ENCODE measurements around the gene APBA1. TPM values are rescaled to one million over a fixed set of nuclear protein-coding genes. Genes with fewer than 3 reads are reported as not detected.

Gene APBA1
- total RNA-seq, 2 experiments from 2014 or later, result 0.05 to 0.10 TPM

- Mint-ChIP-seq H3K4me1 (ENCODE audit: low read depth) (peaks cover 9% of the 10 kb centered on the region), H3K9me3 (no peaks in the 10 kb centered on the region), H3K36me3 (ENCODE audit: low read depth) (no peaks in the 10 kb centered on the region), H3K4me3 (no peak overlapping the region), H3K27ac (no peak overlapping the region), H3K27me3 (ENCODE audit: low read depth) (peaks cover 11% of the 10 kb centered on the region)
- intact Hi-C loops (cut with micrococcal nuclease), result loop anchor here (10.0 kb wide), 1 partner anchor 579 kb away; the partner anchor contains the start of gene SMC5
- CTCF ChIA-PET, result interaction anchor here (0.6 to 0.7 kb wide), 2 partner anchors 41 to 82 kb away, joined by 3 to 9 read pairs; no protein-coding TSS in a partner anchor
- no peak for DNase-seq
Measured at GRCh38 chr9:69675563-69675962, 3.4 kb upstream of the APBA1 start.

GRCh38 chr9:69674716-69675438, 2.7 kb upstream of the APBA1 start:
- no peaks in the 10 kb centered on the region for H3K9me3 Mint-ChIP-seq
- peaks cover 9% of the 10 kb centered on the region for H3K4me1 Mint-ChIP-seq (ENCODE audit: low read depth)
- DNase-seq, result no peak
- no peaks in the 10 kb centered on the region for H3K36me3 Mint-ChIP-seq (ENCODE audit: low read depth)
- H3K27ac Mint-ChIP-seq, result no peak overlapping the region
- peaks cover 15% of the 10 kb centered on the region for H3K27me3 Mint-ChIP-seq (ENCODE audit: low read depth)
- no peak overlapping the region for H3K4me3 Mint-ChIP-seq
- intact Hi-C loops (cut with micrococcal nuclease), result loop anchor here (5.0 to 10.0 kb wide), 3 partner anchors 147 to 927 kb away; partner anchors contain the start of genes CFAP95 and SMC5
- CTCF ChIA-PET, result interaction anchor here (1.2 kb wide), 1 partner anchor 133 kb away, joined by 3 read pairs; no protein-coding TSS in a partner anchor

- CTCF ChIA-PET, result interaction anchor here (0.7 to 2.2 kb wide), 9 partner anchors 13 to 481 kb away, joined by 3 to 8 read pairs (median 4); no protein-coding TSS in a partner anchor
- Mint-ChIP-seq H3K4me3 (no peak overlapping the region), H3K4me1 (ENCODE audit: low read depth) (peaks cover 9% of the 10 kb centered on the region), H3K27me3 (ENCODE audit: low read depth) (peaks cover 15% of the 10 kb centered on the region), H3K9me3 (no peaks in the 10 kb centered on the region), H3K36me3 (ENCODE audit: low read depth) (no peaks in the 10 kb centered on the region), H3K27ac (no peak overlapping the region)
- intact Hi-C loops (cut with micrococcal nuclease), result loop anchor here (5.0 to 10.0 kb wide), 3 partner anchors 148 to 928 kb away; partner anchors contain the start of genes CFAP95 and SMC5
- DNase-seq, result no peak
Measured at GRCh38 chr9:69674112-69674685, 2.0 kb upstream of the APBA1 start.

GRCh38 chr9:69673311-69673640, 1.1 kb upstream of the APBA1 start:
- Mint-ChIP-seq H3K9me3 (no peaks in the 10 kb centered on the region), H3K36me3 (ENCODE audit: low read depth) (no peaks in the 10 kb centered on the region), H3K27me3 (ENCODE audit: low read depth) (peaks cover 12% of the 10 kb centered on the region), H3K4me1 (ENCODE audit: low read depth) (peaks cover 9% of the 10 kb centered on the region), H3K4me3 (peak overlapping the region; percentile 72), H3K27ac (no peak overlapping the region)
- DNase-seq, result no peak
- intact Hi-C loops (cut with micrococcal nuclease), result loop anchor here (1.0 to 10.0 kb wide), 4 partner anchors 149 to 929 kb away; partner anchors contain the start of genes CFAP95 and SMC5
- CTCF ChIA-PET, result interaction anchor here (0.6 to 2.2 kb wide), 15 partner anchors 11 to 482 kb away, joined by 3 to 8 read pairs (median 4); no protein-coding TSS in a partner anchor

- Mint-ChIP-seq H3K9me3 (no peaks in the 10 kb centered on the region), H3K36me3 (ENCODE audit: low read depth) (no peaks in the 10 kb centered on the region), H3K4me3 (peak overlapping the region; percentile 72), H3K27me3 (ENCODE audit: low read depth) (peaks cover 12% of the 10 kb centered on the region), H3K27ac (no peak overlapping the region), H3K4me1 (ENCODE audit: low read depth) (peaks cover 9% of the 10 kb centered on the region)
- peak; percentile 81 for DNase-seq
- intact Hi-C loops (cut with micrococcal nuclease), result loop anchor here (1.0 to 10.0 kb wide), 6 partner anchors 88 to 930 kb away; partner anchors contain the start of genes CFAP95, PTAR1 and SMC5
- CTCF ChIA-PET, result interaction anchor here (0.6 to 2.2 kb wide), 18 partner anchors 10 to 256 kb away, joined by 3 to 8 read pairs (median 3); no protein-coding TSS in a partner anchor
Measured at GRCh38 chr9:69672596-69673310, 582 bp upstream of the APBA1 start.

- H3K4me3 Mint-ChIP-seq, result peak overlapping the region; percentile 59
- H3K9me3 Mint-ChIP-seq, result no peaks in the 10 kb centered on the region
- DNase-seq, result no peak
- CTCF ChIA-PET, result interaction anchor here (1.8 kb wide), 1 partner anchor 216 kb away, joined by 4 read pairs; no protein-coding TSS in a partner anchor
- H3K27me3 Mint-ChIP-seq (ENCODE audit: low read depth), result peaks cover 12% of the 10 kb centered on the region
- peaks cover 9% of the 10 kb centered on the region for H3K4me1 Mint-ChIP-seq (ENCODE audit: low read depth)
- intact Hi-C loops (cut with micrococcal nuclease), result loop anchor here (5.0 to 10.0 kb wide), 3 partner anchors 151 to 931 kb away; partner anchors contain the start of genes CFAP95 and SMC5
- H3K36me3 Mint-ChIP-seq (ENCODE audit: low read depth), result no peaks in the 10 kb centered on the region
- no peak overlapping the region for H3K27ac Mint-ChIP-seq
Measured at GRCh38 chr9:69671311-69671878, 776 bp downstream of the APBA1 start.

GRCh38 chr9:69667306-69667705, 4.9 kb downstream of the APBA1 start:
- CTCF ChIA-PET, result no interaction called here
- intact Hi-C loops (cut with micrococcal nuclease), result no loop called here

GRCh38 chr9:69660304-69660703, 11.9 kb downstream of the APBA1 start:
- CTCF ChIA-PET, result no interaction called here
- intact Hi-C loops (cut with micrococcal nuclease), result no loop called here
- Mint-ChIP-seq H3K27ac (no peak overlapping the region), H3K9me3 (no peaks in the 10 kb centered on the region), H3K27me3 (ENCODE audit: low read depth) (peaks cover 12% of the 10 kb centered on the region), H3K4me1 (ENCODE audit: low read depth) (no peaks in the 10 kb centered on the region), H3K36me3 (ENCODE audit: low read depth) (no peaks in the 10 kb centered on the region), H3K4me3 (no peak overlapping the region)
- no peak for DNase-seq

More at GRCh38 chr9:69667306-69667705, 4.9 kb downstream of the APBA1 start:
- H3K4me3 Mint-ChIP-seq, result no peak overlapping the region
- H3K4me1 Mint-ChIP-seq (ENCODE audit: low read depth), result no peaks in the 10 kb centered on the region
- H3K9me3 Mint-ChIP-seq, result no peaks in the 10 kb centered on the region
- peaks cover 18% of the 10 kb centered on the region for H3K27me3 Mint-ChIP-seq (ENCODE audit: low read depth)
- no peak for DNase-seq
- H3K27ac Mint-ChIP-seq, result no peak overlapping the region
- H3K36me3 Mint-ChIP-seq (ENCODE audit: low read depth), result no peaks in the 10 kb centered on the region

- no peaks in the 10 kb centered on the region for H3K9me3 Mint-ChIP-seq
- intact Hi-C loops (cut with micrococcal nuclease), result no loop called here
Measured at GRCh38 chr9:69658987-69659675, 13.0 kb downstream of the APBA1 start.

GRCh38 chr9:69657269-69657668, 14.9 kb downstream of the APBA1 start:
- no peak for DNase-seq
- no peaks in the 10 kb centered on the region for H3K4me1 Mint-ChIP-seq (ENCODE audit: low read depth)
- H3K27me3 Mint-ChIP-seq (ENCODE audit: low read depth), result peaks cover 4% of the 10 kb centered on the region
- no peak overlapping the region for H3K4me3 Mint-ChIP-seq
- intact Hi-C loops (cut with micrococcal nuclease), result no loop called here
- CTCF ChIA-PET, result no interaction called here
- H3K36me3 Mint-ChIP-seq (ENCODE audit: low read depth), result no peaks in the 10 kb centered on the region
- no peak overlapping the region for H3K27ac Mint-ChIP-seq
- H3K9me3 Mint-ChIP-seq, result no peaks in the 10 kb centered on the region

More at GRCh38 chr9:69658987-69659675, 13.0 kb downstream of the APBA1 start:
- Mint-ChIP-seq H3K27ac (no peak overlapping the region), H3K4me3 (no peak overlapping the region), H3K4me1 (ENCODE audit: low read depth) (no peaks in the 10 kb centered on the region), H3K36me3 (ENCODE audit: low read depth) (no peaks in the 10 kb centered on the region), H3K27me3 (ENCODE audit: low read depth) (peaks cover 8% of the 10 kb centered on the region)
- no peak for DNase-seq
- CTCF ChIA-PET, result no interaction called here

GRCh38 chr9:69655065-69655464, 17.1 kb downstream of the APBA1 start:
- intact Hi-C loops (cut with micrococcal nuclease), result no loop called here
- H3K27me3 Mint-ChIP-seq (ENCODE audit: low read depth), result peaks cover 2% of the 10 kb centered on the region
- no peak overlapping the region for H3K4me3 Mint-ChIP-seq
- CTCF ChIA-PET, result interaction anchor here (1.9 kb wide), 1 partner anchor 18 kb away, joined by 6 read pairs; the partner anchor contains the start of gene APBA1
- no peaks in the 10 kb centered on the region for H3K9me3 Mint-ChIP-seq
- DNase-seq, result no peak
- no peaks in the 10 kb centered on the region for H3K36me3 Mint-ChIP-seq (ENCODE audit: low read depth)
- H3K27ac Mint-ChIP-seq, result no peak overlapping the region
- no peaks in the 10 kb centered on the region for H3K4me1 Mint-ChIP-seq (ENCODE audit: low read depth)
